ENCODE measurements around the gene KDM2B.
A peak's percentile ranks its signal among the peaks of the same experiment; 100 is the strongest.
"Not testable (repeated sequence)": the region's sequence is repeated elsewhere in the genome, so short reads cannot be mapped to it uniquely, and the experiment has no call there.

The KDM2B gene

GRCh38 chr12:121423682-121424623 lies 156.9 kb downstream of the KDM2B start:
- no peak for DNase-seq

GRCh38 chr12:121423253-121423652 lies 157.6 kb downstream of the KDM2B start:
- no peak for DNase-seq

- no peak for DNase-seq
These were observed 160.7 kb downstream of the KDM2B start for GRCh38 chr12:121420109-121420508.

GRCh38 chr12:121417847-121418246 lies 163.0 kb downstream of the KDM2B start:
- DNase-seq, result no peak

GRCh38 chr12:121413917-121414316 lies 166.9 kb downstream of the KDM2B start:
- no peak for DNase-seq

GRCh38 chr12:121405211-121405610 lies 175.6 kb downstream of the KDM2B start:
- DNase-seq, result no peak

- DNase-seq, result no peak
These were observed 176.1 kb downstream of the KDM2B start for GRCh38 chr12:121404734-121405133.

- no peak for DNase-seq
These were observed 177.1 kb downstream of the KDM2B start for GRCh38 chr12:121403721-121404120.

GRCh38 chr12:121400332-121401139 lies 180.3 kb downstream of the KDM2B start:
- peak; percentile 91 for DNase-seq

- peak; percentile 100 for DNase-seq
These were observed 181.2 kb downstream of the KDM2B start, which contains the start of gene RNF34 for GRCh38 chr12:121399391-121400331. RNF34 (plus strand) TSS chr12:121400118; CDS start chr12:121400213, 95 bp downstream.

GRCh38 chr12:121398355-121398754 lies 182.5 kb downstream of the KDM2B start:
- DNase-seq, result no peak

- DNase-seq, result no peak
These were observed 183.3 kb downstream of the KDM2B start for GRCh38 chr12:121397521-121397920.

GRCh38 chr12:121392325-121392716 lies 188.5 kb downstream of the KDM2B start:
- peak; percentile 11 for DNase-seq

- DNase-seq, result peak; percentile 81
These were observed 189.1 kb downstream of the KDM2B start for GRCh38 chr12:121391619-121392324.

- no peak for DNase-seq
These were observed 190.0 kb downstream of the KDM2B start for GRCh38 chr12:121390856-121391255.

- peak; percentile 12 for DNase-seq
These were observed 192.3 kb downstream of the KDM2B start for GRCh38 chr12:121388421-121388981.

- DNase-seq, result not testable (repeated sequence)
These were observed 195.9 kb downstream of the KDM2B start for GRCh38 chr12:121384891-121385290.

GRCh38 chr12:121383601-121384021 lies 197.2 kb downstream of the KDM2B start:
- no peak for DNase-seq

GRCh38 chr12:121379945-121380344 lies 200.9 kb downstream of the KDM2B start:
- no peak for DNase-seq
